Ishikawa (cell line): ENCODE data around the gene CFAP141.

Source experiments
- CREB1 ChIP-seq: IDR thresholded peaks from 2 replicates; pipeline ENCODE4 v1.6.1; 2012; ENCODE audit warnings: low read depth
- EP300 ChIP-seq: IDR thresholded peaks from 2 replicates; pipeline ENCODE4 v1.6.1; 2012; ENCODE audit warnings: borderline replicate concordance
- RAD21 ChIP-seq: IDR thresholded peaks from 2 replicates; pipeline ENCODE4 v1.6.1; 2012; ENCODE audit warnings: low read depth
- TAF1 ChIP-seq: IDR thresholded peaks from 2 replicates; pipeline ENCODE4 v1.6.1; 2012; ENCODE audit warnings: low read depth, mild to moderate bottlenecking
- TEAD4 ChIP-seq: IDR thresholded peaks from 2 replicates; pipeline ENCODE4 v1.6.1; 2012
- TF ChIP-seq, protein P1 (sequence below): IDR thresholded peaks from 2 replicates; pipeline ENCODE4 v1.6.1; 2012
- TF ChIP-seq, protein P2 (sequence below): IDR thresholded peaks from 2 replicates; pipeline ENCODE4 v1.6.1; 2012; ENCODE audit warnings: low read depth, mild to moderate bottlenecking

DNA sequence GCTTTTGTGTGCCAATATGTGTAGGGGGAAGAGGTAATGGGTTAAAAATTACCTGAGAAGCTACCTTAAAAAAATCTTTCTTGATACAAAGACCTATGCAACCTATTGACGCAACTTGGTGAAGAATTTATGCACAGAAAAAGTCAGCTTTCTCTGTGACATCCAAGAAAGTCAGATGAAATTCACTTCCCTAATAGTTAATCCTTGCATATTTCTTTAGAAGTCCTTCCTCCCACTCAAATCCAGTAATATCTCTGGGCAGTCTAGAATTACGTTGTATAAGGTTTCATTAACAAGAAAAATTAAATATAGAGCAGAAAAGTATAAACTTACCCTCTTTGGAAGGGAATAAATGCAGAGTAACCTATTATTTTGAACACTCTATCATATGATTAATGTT is 17.5 kb upstream of the CFAP141 start:
- TF ChIP-seq RAD21 = no peak
- no peak for TF ChIP-seq TAF1
- TF ChIP-seq CREB1 = no peak
- TF ChIP-seq EP300 = no peak
- TF ChIP-seq, protein P1, sequence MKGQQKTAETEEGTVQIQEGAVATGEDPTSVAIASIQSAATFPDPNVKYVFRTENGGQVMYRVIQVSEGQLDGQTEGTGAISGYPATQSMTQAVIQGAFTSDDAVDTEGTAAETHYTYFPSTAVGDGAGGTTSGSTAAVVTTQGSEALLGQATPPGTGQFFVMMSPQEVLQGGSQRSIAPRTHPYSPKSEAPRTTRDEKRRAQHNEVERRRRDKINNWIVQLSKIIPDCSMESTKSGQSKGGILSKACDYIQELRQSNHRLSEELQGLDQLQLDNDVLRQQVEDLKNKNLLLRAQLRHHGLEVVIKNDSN = no peak
- TF ChIP-seq, protein P2, sequence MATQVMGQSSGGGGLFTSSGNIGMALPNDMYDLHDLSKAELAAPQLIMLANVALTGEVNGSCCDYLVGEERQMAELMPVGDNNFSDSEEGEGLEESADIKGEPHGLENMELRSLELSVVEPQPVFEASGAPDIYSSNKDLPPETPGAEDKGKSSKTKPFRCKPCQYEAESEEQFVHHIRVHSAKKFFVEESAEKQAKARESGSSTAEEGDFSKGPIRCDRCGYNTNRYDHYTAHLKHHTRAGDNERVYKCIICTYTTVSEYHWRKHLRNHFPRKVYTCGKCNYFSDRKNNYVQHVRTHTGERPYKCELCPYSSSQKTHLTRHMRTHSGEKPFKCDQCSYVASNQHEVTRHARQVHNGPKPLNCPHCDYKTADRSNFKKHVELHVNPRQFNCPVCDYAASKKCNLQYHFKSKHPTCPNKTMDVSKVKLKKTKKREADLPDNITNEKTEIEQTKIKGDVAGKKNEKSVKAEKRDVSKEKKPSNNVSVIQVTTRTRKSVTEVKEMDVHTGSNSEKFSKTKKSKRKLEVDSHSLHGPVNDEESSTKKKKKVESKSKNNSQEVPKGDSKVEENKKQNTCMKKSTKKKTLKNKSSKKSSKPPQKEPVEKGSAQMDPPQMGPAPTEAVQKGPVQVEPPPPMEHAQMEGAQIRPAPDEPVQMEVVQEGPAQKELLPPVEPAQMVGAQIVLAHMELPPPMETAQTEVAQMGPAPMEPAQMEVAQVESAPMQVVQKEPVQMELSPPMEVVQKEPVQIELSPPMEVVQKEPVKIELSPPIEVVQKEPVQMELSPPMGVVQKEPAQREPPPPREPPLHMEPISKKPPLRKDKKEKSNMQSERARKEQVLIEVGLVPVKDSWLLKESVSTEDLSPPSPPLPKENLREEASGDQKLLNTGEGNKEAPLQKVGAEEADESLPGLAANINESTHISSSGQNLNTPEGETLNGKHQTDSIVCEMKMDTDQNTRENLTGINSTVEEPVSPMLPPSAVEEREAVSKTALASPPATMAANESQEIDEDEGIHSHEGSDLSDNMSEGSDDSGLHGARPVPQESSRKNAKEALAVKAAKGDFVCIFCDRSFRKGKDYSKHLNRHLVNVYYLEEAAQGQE = no peak
- TF ChIP-seq TEAD4 = no peak
